GM10266 (cell line): ENCODE measurements around the gene SPATA17.
A peak's percentile ranks its signal among the peaks of the same experiment; 100 is the strongest.

Experiments
- DNase-seq: peaks from one replicate; pipeline ENCODE4 v3.0.0; 2012; ENCODE audit errors: extremely low spot score
- TF ChIP-seq, protein P1 (sequence below): IDR thresholded peaks from 2 replicates; pipeline ENCODE4 v1.5.1; 2012; ENCODE audit warnings: mild to moderate bottlenecking, low read depth; ENCODE audit not compliant: control insufficient read depth, insufficient read depth; ENCODE audit errors: missing control alignments

The SPATA17 gene

DNA sequence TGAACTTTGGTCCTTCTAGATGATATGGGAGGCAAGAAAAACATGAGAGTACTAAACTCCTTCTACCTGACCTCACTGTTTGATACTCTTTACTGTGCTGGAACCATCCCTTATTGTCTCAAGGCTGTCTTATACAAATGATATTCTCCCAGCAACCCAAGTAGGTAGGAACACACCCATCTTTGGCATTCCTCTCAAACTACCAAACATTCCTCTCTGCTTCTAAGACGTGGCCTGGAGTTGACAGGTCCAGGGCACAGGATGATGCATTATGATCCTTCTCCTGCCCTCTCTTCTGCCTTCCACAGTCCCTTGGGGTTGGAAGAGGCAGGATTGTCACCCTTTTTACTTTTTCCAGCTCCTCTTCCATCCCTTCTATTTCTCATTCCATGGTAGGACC is 90.5 kb downstream of the SPATA17 start:
- no peak for DNase-seq
- TF ChIP-seq, protein P1, sequence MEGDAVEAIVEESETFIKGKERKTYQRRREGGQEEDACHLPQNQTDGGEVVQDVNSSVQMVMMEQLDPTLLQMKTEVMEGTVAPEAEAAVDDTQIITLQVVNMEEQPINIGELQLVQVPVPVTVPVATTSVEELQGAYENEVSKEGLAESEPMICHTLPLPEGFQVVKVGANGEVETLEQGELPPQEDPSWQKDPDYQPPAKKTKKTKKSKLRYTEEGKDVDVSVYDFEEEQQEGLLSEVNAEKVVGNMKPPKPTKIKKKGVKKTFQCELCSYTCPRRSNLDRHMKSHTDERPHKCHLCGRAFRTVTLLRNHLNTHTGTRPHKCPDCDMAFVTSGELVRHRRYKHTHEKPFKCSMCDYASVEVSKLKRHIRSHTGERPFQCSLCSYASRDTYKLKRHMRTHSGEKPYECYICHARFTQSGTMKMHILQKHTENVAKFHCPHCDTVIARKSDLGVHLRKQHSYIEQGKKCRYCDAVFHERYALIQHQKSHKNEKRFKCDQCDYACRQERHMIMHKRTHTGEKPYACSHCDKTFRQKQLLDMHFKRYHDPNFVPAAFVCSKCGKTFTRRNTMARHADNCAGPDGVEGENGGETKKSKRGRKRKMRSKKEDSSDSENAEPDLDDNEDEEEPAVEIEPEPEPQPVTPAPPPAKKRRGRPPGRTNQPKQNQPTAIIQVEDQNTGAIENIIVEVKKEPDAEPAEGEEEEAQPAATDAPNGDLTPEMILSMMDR = no peak

DNA sequence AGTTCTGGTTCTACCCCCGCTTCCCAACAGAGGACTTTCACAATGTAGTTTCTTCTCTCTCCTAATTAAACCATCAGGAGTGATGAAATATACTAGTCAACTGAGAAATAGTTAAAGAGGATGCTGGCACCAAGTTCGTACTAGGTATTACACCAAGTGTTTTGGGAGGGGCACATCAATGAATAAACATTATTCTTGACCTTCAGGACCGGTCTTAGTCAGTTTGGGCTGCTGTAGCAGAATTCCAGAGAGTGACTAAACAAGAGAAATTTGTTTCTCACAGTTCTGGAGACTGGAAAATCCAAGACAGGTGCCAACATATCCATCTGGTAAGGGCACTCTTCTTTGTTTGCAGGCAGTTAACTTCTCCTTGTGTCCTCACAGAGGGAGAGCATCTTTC is 103.8 kb downstream of the SPATA17 start:
- DNase-seq = no peak

DNA sequence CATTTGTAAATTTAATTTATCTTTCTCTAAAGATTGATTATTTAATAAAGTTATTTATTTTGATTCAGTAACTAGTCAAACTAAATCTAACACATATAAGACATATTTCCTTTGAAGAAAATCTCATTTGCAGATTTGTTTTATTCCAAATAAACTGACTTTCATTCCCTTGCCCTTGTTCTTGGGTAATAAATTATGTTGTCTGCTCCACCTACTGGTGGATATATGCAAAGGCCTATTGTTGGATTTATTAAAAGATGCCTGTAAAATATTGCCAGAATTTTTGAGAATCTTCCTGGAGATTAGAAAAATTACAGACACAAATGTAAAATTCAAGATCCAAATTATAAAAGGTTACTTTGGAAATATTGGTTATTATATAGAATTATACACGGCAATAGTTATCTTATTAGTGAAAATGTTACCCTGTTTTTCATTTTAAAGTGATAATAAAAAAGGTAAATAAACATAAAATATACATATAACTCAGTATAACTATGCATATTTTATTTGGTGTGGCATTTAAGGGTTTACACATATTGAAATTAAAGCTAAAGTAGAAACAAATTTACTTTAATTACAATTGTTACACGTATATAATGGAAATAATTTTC is 116.1 kb downstream of the SPATA17 start:
- TF ChIP-seq, protein P1 = peak; percentile 59
- no peak for DNase-seq

More for the DNA sequence above, 103.8 kb downstream of the SPATA17 start:
- TF ChIP-seq, protein P1 = no peak

DNA sequence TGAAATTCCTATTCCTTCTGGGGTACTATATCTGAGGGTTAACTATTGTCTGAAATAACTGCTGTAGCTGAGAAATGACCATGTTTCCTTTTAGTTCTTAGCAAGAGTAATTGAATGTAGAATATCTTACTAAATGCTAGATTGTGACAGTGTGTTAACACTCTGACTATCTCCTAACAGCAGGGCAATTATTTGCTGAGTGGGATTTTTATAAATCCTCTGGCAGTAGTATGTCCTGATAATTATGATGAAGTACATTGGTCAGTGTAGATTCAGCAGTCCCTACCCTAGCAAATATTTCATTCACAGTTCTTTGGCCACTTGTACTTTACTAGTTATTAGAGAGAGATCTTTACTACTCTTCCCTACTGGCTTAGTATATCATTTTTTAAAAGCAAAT is 138.6 kb downstream of the SPATA17 start:
- TF ChIP-seq, protein P1 = no peak
- DNase-seq = no peak

DNA sequence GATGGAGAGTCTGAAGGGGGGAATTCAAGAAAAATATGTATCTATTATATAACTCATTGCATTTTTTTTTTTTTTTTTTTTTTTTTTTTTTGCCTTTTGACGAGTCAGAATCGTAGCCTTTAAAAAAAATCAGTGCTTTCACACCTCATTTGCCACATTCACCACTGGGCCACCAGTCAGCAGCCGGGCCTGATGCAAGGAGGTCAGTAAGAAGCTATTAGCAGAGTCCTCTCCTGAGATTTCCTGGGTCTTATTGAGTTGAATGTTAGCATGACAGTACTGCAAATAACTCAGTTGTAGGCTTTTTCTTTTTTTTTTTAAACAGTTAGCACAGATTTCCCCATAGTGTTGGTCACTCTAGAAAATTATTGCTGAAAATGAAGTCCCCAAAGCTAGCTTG is 139.8 kb downstream of the SPATA17 start:
- TF ChIP-seq, protein P1 = no peak
- DNase-seq = no peak

DNA sequence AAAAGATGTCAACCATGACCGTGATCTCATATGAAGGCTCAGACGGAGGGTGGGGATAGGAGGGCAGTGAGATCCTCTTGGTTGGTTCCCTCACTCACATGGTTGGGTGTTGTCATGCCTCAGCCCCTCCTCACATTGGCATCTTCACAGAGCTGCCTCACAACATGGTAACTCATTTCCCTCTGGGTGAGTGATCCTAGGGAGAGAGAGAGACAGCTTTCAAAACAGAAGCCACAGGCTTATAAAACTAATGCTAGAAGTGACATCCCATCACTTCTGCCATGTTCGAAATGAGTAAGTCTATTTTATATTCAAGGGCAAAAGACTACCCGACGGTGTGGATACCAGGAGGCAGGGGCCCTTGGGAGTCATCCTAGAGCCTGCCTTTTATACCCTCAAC is 145.5 kb downstream of the SPATA17 start:
- TF ChIP-seq, protein P1 = no peak
- no peak for DNase-seq

DNA sequence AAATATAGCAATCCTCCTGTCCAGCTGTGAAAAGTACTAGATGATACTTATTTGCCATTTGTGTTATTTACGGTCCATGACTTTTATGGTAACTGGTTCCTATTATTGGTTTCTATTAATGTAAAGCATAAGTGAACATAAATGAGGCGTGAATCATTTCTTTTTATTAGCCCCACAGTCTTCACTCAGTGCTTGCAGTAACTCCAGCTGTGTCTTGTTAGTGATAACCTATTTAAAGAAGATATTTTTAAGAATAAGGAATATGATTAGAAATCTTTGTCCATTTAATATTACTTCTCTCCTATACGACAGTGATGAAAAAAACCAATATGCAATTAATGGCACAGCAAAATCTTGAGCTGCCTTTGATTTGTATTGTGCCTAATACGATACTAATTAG is 149.9 kb downstream of the SPATA17 start:
- DNase-seq = no peak
- TF ChIP-seq, protein P1 = no peak
